NK-92 (cell line): ENCODE results near the gene DDX27.

ENCODE experiments used
- DNase-seq: peaks from one replicate; lab custom pipeline; 2025; ENCODE audit not compliant: unreplicated experiment; lab: John Stamatoyannopoulos, UW

The DDX27 gene

GRCh38 chr20:49247169-49247723 is 28.0 kb downstream of the DDX27 start:
- DNase-seq: no peak

GRCh38 chr20:49247792-49248191 is 28.6 kb downstream of the DDX27 start:
- no peak for DNase-seq

- no peak for DNase-seq
These were observed 29.1 kb downstream of the DDX27 start for GRCh38 chr20:49248301-49248700.

- no peak for DNase-seq
These were observed 29.9 kb downstream of the DDX27 start for GRCh38 chr20:49248879-49249665.

GRCh38 chr20:49252556-49253350 is 33.5 kb downstream of the DDX27 start:
- DNase-seq: no peak

GRCh38 chr20:49256261-49256660 is 37.0 kb downstream of the DDX27 start:
- no peak for DNase-seq

GRCh38 chr20:49259284-49259683 is 40.1 kb downstream of the DDX27 start:
- no peak for DNase-seq

- DNase-seq: no peak
These were observed 40.6 kb downstream of the DDX27 start for GRCh38 chr20:49259799-49260198.

- no peak for DNase-seq
These were observed 41.0 kb downstream of the DDX27 start for GRCh38 chr20:49260218-49260617.

GRCh38 chr20:49261173-49261572 is 42.0 kb downstream of the DDX27 start:
- DNase-seq: no peak

- DNase-seq: no peak
These were observed 43.2 kb downstream of the DDX27 start for GRCh38 chr20:49262444-49262843.

- no peak for DNase-seq
These were observed 48.1 kb downstream of the DDX27 start for GRCh38 chr20:49267327-49267726.

- DNase-seq: no peak
These were observed 49.6 kb downstream of the DDX27 start for GRCh38 chr20:49268600-49269365.

- no peak for DNase-seq
These were observed 51.0 kb downstream of the DDX27 start for GRCh38 chr20:49270177-49270576.

GRCh38 chr20:49270736-49271135 is 51.5 kb downstream of the DDX27 start:
- no peak for DNase-seq

GRCh38 chr20:49272654-49273053 is 53.4 kb downstream of the DDX27 start:
- no peak for DNase-seq

- no peak for DNase-seq
These were observed 54.6 kb downstream of the DDX27 start for GRCh38 chr20:49273696-49274277.

- no peak for DNase-seq
These were observed 56.0 kb downstream of the DDX27 start for GRCh38 chr20:49275216-49275615.

- no peak for DNase-seq
These were observed 56.4 kb downstream of the DDX27 start for GRCh38 chr20:49275636-49276035.

GRCh38 chr20:49276161-49276960 is 57.1 kb downstream of the DDX27 start:
- no peak for DNase-seq
